H1 (cell line): ENCODE results near the gene CAMK2D. TPM values are rescaled to one million over a fixed set of nuclear protein-coding genes. Genes with fewer than 3 reads are reported as not detected.

ENCODE experiments used
- CTCF ChIA-PET: fragments of 300-600 bp; sonication (Branson Sonifier 250); formaldehyde crosslinking; loops from one replicate; lab custom pipeline; 2021; ENCODE audit not compliant: partially characterized antibody; lab: Charles Lee
- POLR2A ChIA-PET: fragments of 300-600 bp; sonication (Branson Sonifier 250); formaldehyde crosslinking; loops from one replicate; lab custom pipeline; 2021; ENCODE audit warnings: inconsistent platforms; ENCODE audit not compliant: partially characterized antibody; lab: Charles Lee
- DNase-seq, 2 experiments: peaks; one replicate each; pipeline versions ENCODE4 v3.0.0 to v3.0.0-alpha.2; 2010 to 2022; ENCODE audit warnings: low spot score in 2 of 2, low read depth in 1 of 2, mixed read lengths in 1 of 2
- FAIRE-seq: peaks from 2 replicates; lab custom pipeline; 2011; peaks lifted over from hg19 to GRCh38; lab: Jason Lieb, UNC
- H2AFZ ChIP-seq: 2 replicates; pipeline ENCODE4 v1.8.1; 2012; ENCODE audit warnings: low read length, inconsistent platforms
- H2AK5ac ChIP-seq: 2 replicates; pipeline ENCODE4 v1.6.1; 2013; ENCODE audit warnings: low read depth, low read length
- H2BK120ac ChIP-seq: replicated peaks from 2 replicates; pipeline ENCODE3; 2013; ENCODE audit warnings: low read depth, low read length, inconsistent platforms
- H2BK12ac ChIP-seq: 2 replicates; pipeline ENCODE4 v1.6.1; 2013; ENCODE audit warnings: low read depth, low read length
- H2BK15ac ChIP-seq: 2 replicates; pipeline ENCODE4 v1.6.1; 2013; ENCODE audit warnings: low read length
- H2BK20ac ChIP-seq: 2 replicates; pipeline ENCODE4 v1.6.1; 2013; ENCODE audit warnings: low read length
- H2BK5ac ChIP-seq: 2 replicates; pipeline ENCODE4 v1.6.1; 2013; ENCODE audit warnings: low read depth, low read length
- H3K14ac ChIP-seq: 2 replicates; pipeline ENCODE4 v1.6.1; 2013; ENCODE audit warnings: inconsistent platforms; ENCODE audit not compliant: insufficient read length
- H3K18ac ChIP-seq: 2 replicates; pipeline ENCODE4 v1.6.1; 2013; ENCODE audit warnings: low read length; ENCODE audit errors: extremely low read depth
- H3K23ac ChIP-seq: 2 replicates; pipeline ENCODE4 v1.6.1; 2013; ENCODE audit warnings: inconsistent platforms; ENCODE audit not compliant: insufficient read length
- H3K23me2 ChIP-seq: 2 replicates; pipeline ENCODE4 v1.6.1; 2013; ENCODE audit warnings: low read depth, low read length
- H3K27ac ChIP-seq: 2 replicates; pipeline ENCODE4 v1.6.1; 2011; ENCODE audit warnings: low read depth, low read length, inconsistent platforms
- H3K27me3 ChIP-seq, 4 experiments: replicated peaks in 1 of 4; 1 replicate in 1 of 4; 2 replicates in 3 of 4; pipeline versions ENCODE4 v1.6.1 to v1.8.1; 2011 to 2013; ENCODE audit warnings: low read length in 3 of 4, mild to moderate bottlenecking in 3 of 4, inconsistent platforms in 2 of 4, mixed read lengths in 2 of 4, moderate library complexity in 1 of 4; ENCODE audit not compliant: control insufficient read depth in 3 of 4, insufficient read depth in 3 of 4; ENCODE audit errors: extremely low read depth in 1 of 4
- H3K36me3 ChIP-seq, 4 experiments: 2 replicates each; pipeline versions ENCODE4 v1.6.1 to v1.8.1; 2011 to 2013; ENCODE audit warnings: mild to moderate bottlenecking in 4 of 4, low read length in 3 of 4, moderate library complexity in 2 of 4, control low read depth in 1 of 4, inconsistent platforms in 1 of 4; ENCODE audit not compliant: insufficient read depth in 4 of 4, control insufficient read depth in 2 of 4
- H3K4ac ChIP-seq: replicated peaks from 2 replicates; pipeline ENCODE3; 2013; ENCODE audit warnings: low read length, low read depth, mixed read lengths, inconsistent platforms; ENCODE audit not compliant: insufficient read length
- H3K4me1 ChIP-seq, 4 experiments: replicated peaks in 1 of 4; 1 replicate in 1 of 4; 2 replicates in 3 of 4; pipeline versions ENCODE4 v1.6.1 to v1.8.1; 2011 to 2013; ENCODE audit warnings: low read length in 3 of 4, inconsistent platforms in 2 of 4, mixed read lengths in 1 of 4; ENCODE audit not compliant: insufficient read depth in 4 of 4, control insufficient read depth in 3 of 4
- H3K4me2 ChIP-seq, 2 experiments: 2 replicates each; pipeline versions ENCODE4 v1.6.1 to v1.8.1; 2011 to 2013; ENCODE audit warnings: low read depth in 2 of 2, low read length in 2 of 2, control low read depth in 1 of 2, inconsistent platforms in 1 of 2, mild to moderate bottlenecking in 1 of 2; ENCODE audit not compliant: insufficient read depth in 1 of 2
- H3K4me3 ChIP-seq, 4 experiments: fragments of 200-600, 300-600 bp in 1 of 4; sonication (generic), shearing (Covaris generic), sonication (Bioruptor Twin) in 1 of 4; 2 replicates each; pipeline versions ENCODE4 v1.5.1 to v1.8.1; 2011 to 2016; ENCODE audit warnings: low read length in 4 of 4, low read depth in 3 of 4, control low read depth in 2 of 4, inconsistent platforms in 2 of 4, mild to moderate bottlenecking in 2 of 4, mixed read lengths in 1 of 4, moderate library complexity in 1 of 4; ENCODE audit not compliant: insufficient read depth in 2 of 4; ENCODE audit errors: extremely low read depth in 1 of 4
- H3K56ac ChIP-seq: replicated peaks from 2 replicates; pipeline ENCODE3; 2013; ENCODE audit warnings: low read depth, mild to moderate bottlenecking, mixed read lengths, low read length, inconsistent platforms; ENCODE audit not compliant: insufficient read length
- H3K79me1 ChIP-seq: 2 replicates; pipeline ENCODE4 v1.6.1; 2013; ENCODE audit warnings: low read depth, low read length, control low read depth
- H3K79me2 ChIP-seq, 2 experiments: 2 replicates each; pipeline versions ENCODE4 v1.6.1 to v1.8.1; 2012 to 2013; ENCODE audit warnings: low read length in 2 of 2, mild to moderate bottlenecking in 2 of 2, inconsistent platforms in 1 of 2; ENCODE audit not compliant: insufficient read depth in 2 of 2, control insufficient read depth in 1 of 2
- H3K9ac ChIP-seq, 4 experiments: replicated peaks in 1 of 4; 1 replicate in 1 of 4; 2 replicates in 3 of 4; pipeline versions ENCODE4 v1.6.1 to v1.8.1; 2011 to 2013; ENCODE audit warnings: low read depth in 3 of 4, low read length in 3 of 4, control low read depth in 2 of 4, mild to moderate bottlenecking in 2 of 4, moderate library complexity in 2 of 4, inconsistent platforms in 1 of 4; ENCODE audit errors: extremely low read depth in 1 of 4
- H3K9me3 ChIP-seq, 2 experiments: 2 replicates each; pipeline versions ENCODE4 v1.6.1 to v1.8.1; 2012 to 2013; ENCODE audit warnings: mild to moderate bottlenecking in 2 of 2, moderate library complexity in 2 of 2, control low read depth in 1 of 2, inconsistent platforms in 1 of 2, low read depth in 1 of 2, low read length in 1 of 2, mixed read lengths in 1 of 2; ENCODE audit not compliant: insufficient read depth in 2 of 2
- H4K20me1 ChIP-seq, 2 experiments: replicated peaks in 1 of 2; 2 replicates each; pipeline versions ENCODE3 to v1.8.1; 2011 to 2013; ENCODE audit warnings: inconsistent platforms in 2 of 2, low read length in 2 of 2, mild to moderate bottlenecking in 1 of 2; ENCODE audit not compliant: insufficient read depth in 2 of 2, control insufficient read depth in 1 of 2
- H4K5ac ChIP-seq: 2 replicates; pipeline ENCODE4 v1.6.1; 2013; ENCODE audit warnings: low read length, low read depth, mixed read lengths, inconsistent platforms; ENCODE audit not compliant: insufficient read length
- H4K8ac ChIP-seq: 2 replicates; pipeline ENCODE4 v1.8.0; 2013; ENCODE audit warnings: mild to moderate bottlenecking, moderate library complexity, low read length, inconsistent platforms; ENCODE audit not compliant: insufficient read depth; ENCODE audit errors: extremely low read depth
- H4K91ac ChIP-seq: replicated peaks from 2 replicates; pipeline ENCODE3; 2013; ENCODE audit warnings: low read length, mixed read lengths, inconsistent platforms; ENCODE audit not compliant: insufficient read length
- ATF3 ChIP-seq: IDR thresholded peaks from 2 replicates; pipeline ENCODE4 v1.6.1; 2011; ENCODE audit warnings: low read depth, mild to moderate bottlenecking, low read length; ENCODE audit not compliant: insufficient read depth
- CBX8 ChIP-seq: fragments of 300-800, 300-1000 bp; sonication (generic); IDR thresholded peaks from 2 replicates; pipeline ENCODE4 v1.7.1; 2016; ENCODE audit warnings: low read depth, low read length, borderline replicate concordance
- CHD2 ChIP-seq: IDR thresholded peaks from 2 replicates; pipeline ENCODE4 v1.6.1; 2012; ENCODE audit warnings: low read length, improper control_type of control experiment
- EGR1 ChIP-seq: IDR thresholded peaks from 2 replicates; pipeline ENCODE4 v1.6.1; 2011; ENCODE audit warnings: low read depth, low read length, borderline replicate concordance
- HDAC6 ChIP-seq: IDR thresholded peaks from one replicate; pipeline ENCODE4 v1.7.1; 2012; ENCODE audit warnings: low read depth, mild to moderate bottlenecking, inconsistent platforms, low read length, moderate library complexity
- JUN ChIP-seq: IDR thresholded peaks from 2 replicates; pipeline ENCODE4 v1.6.1; 2011; ENCODE audit warnings: low read depth, mild to moderate bottlenecking, improper control_type of control experiment, low read length
- JUND ChIP-seq: IDR thresholded peaks from 2 replicates; pipeline ENCODE4 v1.6.1; 2011; ENCODE audit warnings: mild to moderate bottlenecking, improper control_type of control experiment, low read length
- KDM4A ChIP-seq: IDR thresholded peaks from one replicate; pipeline ENCODE4 v1.7.1; 2012; ENCODE audit warnings: low read depth, mild to moderate bottlenecking, moderate library complexity, low read length, inconsistent platforms; ENCODE audit not compliant: severe bottlenecking
- POU5F1 ChIP-seq: IDR thresholded peaks from 2 replicates; pipeline ENCODE4 v1.6.1; 2011; ENCODE audit warnings: low read depth, mild to moderate bottlenecking, low read length, moderate library complexity
- RAD21 ChIP-seq, 2 experiments: IDR thresholded peaks in 1 of 2; conservative IDR thresholded peaks in 1 of 2; 2 replicates each; pipeline ENCODE4 v1.6.1; 2011; ENCODE audit warnings: low read depth in 2 of 2, low read length in 2 of 2, improper control_type of control experiment in 1 of 2, inconsistent platforms in 1 of 2, mild to moderate bottlenecking in 1 of 2, moderate library complexity in 1 of 2
- RNF2 ChIP-seq: fragments of 200-900, 300-1000 bp; sonication (generic); IDR thresholded peaks from 2 replicates; pipeline ENCODE4 v1.7.1; 2016; ENCODE audit warnings: borderline replicate concordance, low read depth, mild to moderate bottlenecking, antibody characterized with exemption, low read length; ENCODE audit not compliant: poor library complexity, severe bottlenecking; ENCODE audit errors: missing control alignments
- SP2 ChIP-seq: IDR thresholded peaks from 2 replicates; pipeline ENCODE4 v1.6.1; 2012; ENCODE audit warnings: mild to moderate bottlenecking, low read length, inconsistent platforms
- TAF1 ChIP-seq: IDR thresholded peaks from 2 replicates; pipeline ENCODE4 v1.6.1; 2011; ENCODE audit warnings: mild to moderate bottlenecking, low read depth, low read length
- TEAD4 ChIP-seq: IDR thresholded peaks from 2 replicates; pipeline ENCODE4 v1.6.1; 2012; ENCODE audit warnings: low read depth, low read length, inconsistent platforms, mixed read lengths
- WGBS, 2 experiments: shearing (Covaris generic) in 1 of 2; methylation state at CpG; one replicate each; pipeline versions ENCODE4 v1.1.6 to v1.1.7; 2013 to 2015; ENCODE audit warnings: low lambda C conversion rate in 2 of 2, mixed read lengths in 2 of 2, inconsistent platforms in 1 of 2, low coverage in 1 of 2, missing lambda C conversion rate in 1 of 2; ENCODE audit not compliant: insufficient replicate concordance in 2 of 2, insufficient coverage in 1 of 2, insufficient read length in 1 of 2; ENCODE audit errors: extremely low coverage in 1 of 2, missing lambda C conversion rate in 1 of 2; 5-methylcytosine and 5-hydroxymethylcytosine counted together
- polyA plus RNA-seq, 7 experiments: library from polyadenylated mRNA; depleted of rRNA in 3 of 7; stranded (reverse) in 5 of 7; unstranded in 2 of 7; fragments of >200 nt in 5 of 7; fragments of 200-250 nt in 2 of 7; gene quantifications; 1 replicate in 5 of 7; 2 replicates in 1 of 7; 4 replicates in 1 of 7; pipeline versions ENCODE4 v1.2.1 to v1.2.3, GENCODE V29; 2011 to 2013; ENCODE audit warnings: missing spikeins in 2 of 7, mixed read lengths in 2 of 7
- total RNA-seq: library from RNA; stranded (reverse); fragmentation: NEBNext Ultra II Directional; extraction: Animal tissue kit (Norgen Biotek cat#: 25700); gene quantifications from 2 replicates; pipeline ENCODE4 v1.2.1, GENCODE V29; 2021

CAMK2D gene
- total and polyA plus RNA-seq, 2 of the 8 experiments (the other 6 are each of a cell fraction or from before 2014, with no cell fraction given): 3.2 to 7.0 TPM

- H3K56ac ChIP-seq: no peak overlapping the region
- no peaks in the 10 kb centered on the region; the same call in 1 of the 2 replicates for H3K23me2 ChIP-seq
- no peak overlapping the region for H4K8ac ChIP-seq
- no peak overlapping the region for H3K4ac ChIP-seq
- WGBS, 2 experiments: 86% methylated on average over 3 of the region's 3 CpGs; no CpG with 5 or more reads in 1 of the 2 experiments
- H3K14ac ChIP-seq: no peak overlapping the region
- H4K91ac ChIP-seq: no peak overlapping the region
- no peak overlapping the region for H2BK15ac ChIP-seq
- no peak overlapping the region for H2BK20ac ChIP-seq
- CTCF ChIA-PET: no interaction called here
- H3K4me1 ChIP-seq: no peaks in the 10 kb centered on the region; a peak in 1 of 7 replicates
- H2BK5ac ChIP-seq: no peak overlapping the region
- no peak overlapping the region for H4K5ac ChIP-seq
- H3K4me3 ChIP-seq: no peak overlapping the region
- H4K20me1 ChIP-seq: no peaks in the 10 kb centered on the region
- DNase-seq: no peak
- no peak overlapping the region for H3K18ac ChIP-seq
- no peaks in the 10 kb centered on the region for H3K9me3 ChIP-seq
- H3K23ac ChIP-seq: no peak overlapping the region
- no peak overlapping the region for H2AK5ac ChIP-seq
- H2AFZ ChIP-seq: no peak overlapping the region
- no peak overlapping the region for H2BK120ac ChIP-seq
- H3K36me3 ChIP-seq: no peaks in the 10 kb centered on the region
- H2BK12ac ChIP-seq: no peak overlapping the region
- no peak overlapping the region for H3K9ac ChIP-seq
- H3K27ac ChIP-seq: no peak overlapping the region
- H3K4me2 ChIP-seq: no peak overlapping the region
- no peak for FAIRE-seq
- H3K79me2 ChIP-seq: no peaks in the 10 kb centered on the region
- POLR2A ChIA-PET: no interaction called here
- no peaks in the 10 kb centered on the region for H3K79me1 ChIP-seq
- H3K27me3 ChIP-seq: no peaks in the 10 kb centered on the region
- TF ChIP-seq TEAD4 (no peak), ATF3 (no peak), TAF1 (no peak), RAD21 (IDR thresholded peaks at IDR 0.05 in 1 of 2, conservative IDR thresholded peaks at IDR 0.05 in 1 of 2; ENCODE audit: low read depth in 2 of 2, low read length in 2 of 2) (no peak), HDAC6 (no peak), KDM4A (no peak), POU5F1 (no peak), JUND (no peak), RNF2 (no peak), JUN (no peak), CHD2 (no peak), EGR1 (no peak), SP2 (no peak), CBX8 (no peak)
Observed at GRCh38 chr4:113747949-113748348, 13.6 kb downstream of the CAMK2D start.
